T47D (cell line): ENCODE data around the gene SUSD5.

Experiments used
- DNase-seq, 2 experiments: peaks; one replicate each; pipeline versions ENCODE4 v3.0.0 to v3.0.0-alpha.2; 2011 to 2012; ENCODE audit warnings: low read depth in 1 of 2, low spot score in 1 of 2
- JUND ChIP-seq: IDR thresholded peaks from 2 replicates; pipeline ENCODE4 v1.6.1; 2012; ENCODE audit warnings: low read depth
- in situ Hi-C: cut with HindIII; loops from 2 replicates; pipeline ENCODE4 v1.10.0; 2016; ENCODE audit warnings: low sequenced_read_pairs, low pct_unique_long_range_greater_than_20kb

SUSD5 gene

GRCh38 chr3:33218446-33219174 is at the start of gene SUSD5:
TSS of gene SUSD5 (minus strand) at chr3:33218810. CDS start at chr3:33218797, 13 bp downstream.
- peak; percentile 47 to 52 for DNase-seq
- TF ChIP-seq JUND: no peak
- in situ Hi-C loops: no loop called here

- in situ Hi-C loops: no loop called here
- no peak for TF ChIP-seq JUND
- no peak for DNase-seq
Observed at GRCh38 chr3:33260104-33260503, 41.5 kb upstream of the SUSD5 start.

GRCh38 chr3:33256249-33256648 is 37.6 kb upstream of the SUSD5 start:
- in situ Hi-C loops: no loop called here
- TF ChIP-seq JUND: no peak

GRCh38 chr3:33250712-33251111 is 32.1 kb upstream of the SUSD5 start:
- no peak for TF ChIP-seq JUND
- no peak for DNase-seq
- in situ Hi-C loops: no loop called here

More at GRCh38 chr3:33256249-33256648, 37.6 kb upstream of the SUSD5 start:
- DNase-seq: no peak

- DNase-seq: no peak
- in situ Hi-C loops: no loop called here
- no peak for TF ChIP-seq JUND
Observed at GRCh38 chr3:33246786-33247185, 28.2 kb upstream of the SUSD5 start.

GRCh38 chr3:33240261-33240660 is 21.7 kb upstream of the SUSD5 start:
- TF ChIP-seq JUND: no peak
- in situ Hi-C loops: no loop called here
- DNase-seq: no peak

- TF ChIP-seq JUND: no peak
- in situ Hi-C loops: no loop called here
- no peak for DNase-seq
Observed at GRCh38 chr3:33238923-33239322, 20.3 kb upstream of the SUSD5 start.

GRCh38 chr3:33237439-33237838 is 18.8 kb upstream of the SUSD5 start:
- no peak for TF ChIP-seq JUND
- in situ Hi-C loops: no loop called here
- no peak for DNase-seq

GRCh38 chr3:33236005-33236404 is 17.4 kb upstream of the SUSD5 start:
- DNase-seq: no peak
- in situ Hi-C loops: no loop called here

GRCh38 chr3:33233884-33234283 is 15.3 kb upstream of the SUSD5 start:
- in situ Hi-C loops: no loop called here
- no peak for DNase-seq
- TF ChIP-seq JUND: no peak

More at GRCh38 chr3:33236005-33236404, 17.4 kb upstream of the SUSD5 start:
- no peak for TF ChIP-seq JUND

GRCh38 chr3:33231756-33232465 is 13.3 kb upstream of the SUSD5 start:
- no peak for DNase-seq
- in situ Hi-C loops: no loop called here
- no peak for TF ChIP-seq JUND

GRCh38 chr3:33229947-33230346 is 11.3 kb upstream of the SUSD5 start:
- DNase-seq: no peak
- in situ Hi-C loops: no loop called here
- TF ChIP-seq JUND: no peak

- DNase-seq: no peak
- in situ Hi-C loops: no loop called here
- TF ChIP-seq JUND: no peak
Observed at GRCh38 chr3:33229066-33229465, 10.5 kb upstream of the SUSD5 start.
